Measurements from ENCODE around the gene ZC3H11A. TPM values are rescaled to one million over a fixed set of nuclear protein-coding genes. Genes with fewer than 3 reads are reported as not detected.

The ZC3H11A gene
- total RNA-seq, 1 experiment from 2014 or later = 82.6 TPM

DNA sequence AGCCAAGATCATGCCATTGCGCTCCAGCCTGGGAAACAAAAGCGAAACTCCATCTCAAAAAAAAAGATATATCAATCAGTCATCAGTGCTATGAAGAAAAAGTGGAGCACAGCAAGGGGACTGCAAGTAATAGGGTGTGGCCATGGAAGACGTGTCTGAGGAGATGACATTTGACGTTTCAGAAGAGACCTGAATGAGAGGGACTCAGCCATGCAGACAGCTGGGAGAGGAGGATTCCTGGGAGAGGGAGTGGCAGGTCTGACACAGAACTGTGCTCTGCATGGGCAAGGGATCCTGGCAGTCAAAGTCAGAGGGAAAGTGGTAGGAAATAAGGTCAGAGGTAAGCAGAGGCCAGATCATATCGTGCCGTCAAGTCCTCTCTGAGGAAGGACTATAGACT is 27.2 kb upstream of the ZC3H11A start:
- H3K27me3 ChIP-seq (ENCODE audit: insufficient read depth, low read length) = peaks cover 15% of the 10 kb centered on the region; the same call in 1 of the 2 replicates
- H3K4me1 ChIP-seq (ENCODE audit: control insufficient read depth in 1 of 2, insufficient read depth in 2 of 2, low read length in 2 of 2) = peaks cover 0 to 4% of the 10 kb centered on the region in 2 experiments; a peak in 1 of 4 replicates
- H2AFZ ChIP-seq (ENCODE audit: low read depth, low read length, poor library complexity, severe bottlenecking) = no peak overlapping the region
- RAD21 ChIA-PET (ENCODE audit: low non-redundant PET in 1 of 2, low total read pairs in 2 of 2, uncharacterized antibody in 2 of 2, unreplicated experiment in 2 of 2) = no interaction called here
- H4K20me1 ChIP-seq (ENCODE audit: insufficient read depth) = no peaks in the 10 kb centered on the region
- no peak overlapping the region for H3K4me2 ChIP-seq (ENCODE audit: low read length)
- no peak overlapping the region for H3K9ac ChIP-seq (ENCODE audit: low read length)
- POLR2A ChIA-PET = no interaction called here
- TF ChIP-seq FOSL1 (IDR thresholded peaks at IDR 0.05; ENCODE audit: low read depth) (no peak), CBX3 (IDR thresholded peaks at IDR 0.05; ENCODE audit: low read depth) (no peak)
- no TSS peak for BruUV-seq (replicated peaks)
- no peaks in the 10 kb centered on the region for H3K9me3 ChIP-seq (ENCODE audit: control insufficient read depth in 1 of 2, insufficient read depth in 1 of 2, low read depth in 1 of 2, low read length in 2 of 2)
- no peaks in the 10 kb centered on the region for H3K9me2 ChIP-seq (ENCODE audit: insufficient read depth)
- no peak overlapping the region for H3K27ac ChIP-seq (ENCODE audit: low read depth, low read length)
- no peaks in the 10 kb centered on the region for H3K79me2 ChIP-seq (ENCODE audit: insufficient read depth, low read length)
- CTCF ChIA-PET = no interaction called here
- H3K36me3 ChIP-seq (ENCODE audit: control insufficient read depth in 1 of 2, insufficient read depth in 2 of 2, low read length in 2 of 2) = no peaks in the 10 kb centered on the region
- no peak for ATAC-seq
- intact Hi-C loops (cut with micrococcal nuclease) = no loop called here
- no peak for DNase-seq (ENCODE audit: low read depth, low spot score)
- no peak overlapping the region for H3K4me3 ChIP-seq (replicated peaks in 1 of 2; ENCODE audit: low read depth in 1 of 2, low read length in 2 of 2)

DNA sequence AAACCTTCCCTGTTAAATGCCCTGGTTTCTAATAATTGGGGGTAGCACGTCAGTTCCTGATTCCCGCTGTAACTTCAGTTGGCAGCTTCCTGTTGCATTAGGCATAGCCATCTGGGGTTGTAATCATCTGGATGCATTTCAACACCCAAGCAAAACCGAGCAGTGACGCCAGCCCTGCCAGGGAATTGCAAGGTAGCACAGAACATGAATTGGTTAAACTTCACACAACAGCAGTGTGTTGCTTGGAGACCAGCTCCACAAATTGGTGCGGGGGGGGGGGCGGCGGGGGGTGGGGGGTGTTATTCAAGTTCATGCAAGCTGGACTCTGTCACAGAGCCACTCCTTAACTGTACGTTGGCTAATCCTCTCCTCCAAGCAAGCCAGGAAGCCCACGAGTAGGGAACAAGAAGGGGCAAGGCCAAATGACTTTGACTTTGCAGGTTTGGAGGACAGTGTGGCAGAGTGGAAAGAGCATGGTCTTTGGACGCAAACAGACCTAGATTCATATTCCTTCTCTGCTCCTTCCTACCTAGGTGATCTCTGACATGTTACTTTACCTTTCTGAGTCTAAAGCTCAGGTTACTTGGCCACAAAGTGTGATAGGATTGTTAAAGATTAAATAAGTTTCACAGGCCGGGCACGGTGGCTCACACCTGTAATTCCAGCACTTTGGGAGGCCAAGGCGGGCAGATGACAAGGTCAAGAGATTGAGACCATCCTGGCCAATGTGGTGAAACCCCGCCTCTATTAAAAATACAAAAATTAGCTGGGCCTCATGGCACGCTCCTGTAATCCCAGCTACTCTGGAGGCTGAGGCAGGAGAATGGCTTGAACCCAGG is 25.7 kb upstream of the ZC3H11A start:
- Histone ChIP-seq H2AFZ (ENCODE audit: low read depth, low read length, poor library complexity, severe bottlenecking) (no peak overlapping the region), H3K4me2 (ENCODE audit: low read length) (no peak overlapping the region), H3K36me3 (ENCODE audit: control insufficient read depth in 1 of 2, insufficient read depth in 2 of 2, low read length in 2 of 2) (no peaks in the 10 kb centered on the region), H3K4me1 (ENCODE audit: control insufficient read depth in 1 of 2, insufficient read depth in 2 of 2, low read length in 2 of 2) (peaks cover 0 to 4% of the 10 kb centered on the region in 2 experiments; a peak in 1 of 4 replicates), H3K9me2 (ENCODE audit: insufficient read depth) (no peaks in the 10 kb centered on the region), H3K4me3 (replicated peaks in 1 of 2; ENCODE audit: low read depth in 1 of 2, low read length in 2 of 2) (no peak overlapping the region), H3K9me3 (ENCODE audit: control insufficient read depth in 1 of 2, insufficient read depth in 1 of 2, low read depth in 1 of 2, low read length in 2 of 2) (no peaks in the 10 kb centered on the region), H3K9ac (ENCODE audit: low read length) (no peak overlapping the region), H3K79me2 (ENCODE audit: insufficient read depth, low read length) (no peaks in the 10 kb centered on the region), H3K27ac (ENCODE audit: low read depth, low read length) (no peak overlapping the region), H3K27me3 (ENCODE audit: insufficient read depth, low read length) (peaks cover 15% of the 10 kb centered on the region; the same call in 1 of the 2 replicates), H4K20me1 (ENCODE audit: insufficient read depth) (no peaks in the 10 kb centered on the region)
- DNase-seq (ENCODE audit: low read depth, low spot score) = no peak
- BruUV-seq (replicated peaks) = no TSS peak
- ATAC-seq = no peak
- intact Hi-C loops (cut with micrococcal nuclease) = no loop called here
- ChIA-PET RAD21 (ENCODE audit: low non-redundant PET in 1 of 2, low total read pairs in 2 of 2, uncharacterized antibody in 2 of 2, unreplicated experiment in 2 of 2) (no interaction called here), POLR2A (no interaction called here), CTCF (no interaction called here)
- no peak for TF ChIP-seq FOSL1 (IDR thresholded peaks at IDR 0.05; ENCODE audit: low read depth)
- TF ChIP-seq, protein P1, sequence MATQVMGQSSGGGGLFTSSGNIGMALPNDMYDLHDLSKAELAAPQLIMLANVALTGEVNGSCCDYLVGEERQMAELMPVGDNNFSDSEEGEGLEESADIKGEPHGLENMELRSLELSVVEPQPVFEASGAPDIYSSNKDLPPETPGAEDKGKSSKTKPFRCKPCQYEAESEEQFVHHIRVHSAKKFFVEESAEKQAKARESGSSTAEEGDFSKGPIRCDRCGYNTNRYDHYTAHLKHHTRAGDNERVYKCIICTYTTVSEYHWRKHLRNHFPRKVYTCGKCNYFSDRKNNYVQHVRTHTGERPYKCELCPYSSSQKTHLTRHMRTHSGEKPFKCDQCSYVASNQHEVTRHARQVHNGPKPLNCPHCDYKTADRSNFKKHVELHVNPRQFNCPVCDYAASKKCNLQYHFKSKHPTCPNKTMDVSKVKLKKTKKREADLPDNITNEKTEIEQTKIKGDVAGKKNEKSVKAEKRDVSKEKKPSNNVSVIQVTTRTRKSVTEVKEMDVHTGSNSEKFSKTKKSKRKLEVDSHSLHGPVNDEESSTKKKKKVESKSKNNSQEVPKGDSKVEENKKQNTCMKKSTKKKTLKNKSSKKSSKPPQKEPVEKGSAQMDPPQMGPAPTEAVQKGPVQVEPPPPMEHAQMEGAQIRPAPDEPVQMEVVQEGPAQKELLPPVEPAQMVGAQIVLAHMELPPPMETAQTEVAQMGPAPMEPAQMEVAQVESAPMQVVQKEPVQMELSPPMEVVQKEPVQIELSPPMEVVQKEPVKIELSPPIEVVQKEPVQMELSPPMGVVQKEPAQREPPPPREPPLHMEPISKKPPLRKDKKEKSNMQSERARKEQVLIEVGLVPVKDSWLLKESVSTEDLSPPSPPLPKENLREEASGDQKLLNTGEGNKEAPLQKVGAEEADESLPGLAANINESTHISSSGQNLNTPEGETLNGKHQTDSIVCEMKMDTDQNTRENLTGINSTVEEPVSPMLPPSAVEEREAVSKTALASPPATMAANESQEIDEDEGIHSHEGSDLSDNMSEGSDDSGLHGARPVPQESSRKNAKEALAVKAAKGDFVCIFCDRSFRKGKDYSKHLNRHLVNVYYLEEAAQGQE (IDR thresholded peaks at IDR 0.05; ENCODE audit: low read depth) = no peak
- no peak for TF ChIP-seq JUND (IDR thresholded peaks at IDR 0.05)
- TF ChIP-seq POLR2A (IDR thresholded peaks at IDR 0.05; ENCODE audit: borderline replicate concordance, extremely low read depth, insufficient read depth, insufficient read length) = no peak
